ENCODE measurements around the gene SPOCK1.
A peak's percentile ranks its signal among the peaks of the same experiment; 100 is the strongest.

SPOCK1 gene

DNA sequence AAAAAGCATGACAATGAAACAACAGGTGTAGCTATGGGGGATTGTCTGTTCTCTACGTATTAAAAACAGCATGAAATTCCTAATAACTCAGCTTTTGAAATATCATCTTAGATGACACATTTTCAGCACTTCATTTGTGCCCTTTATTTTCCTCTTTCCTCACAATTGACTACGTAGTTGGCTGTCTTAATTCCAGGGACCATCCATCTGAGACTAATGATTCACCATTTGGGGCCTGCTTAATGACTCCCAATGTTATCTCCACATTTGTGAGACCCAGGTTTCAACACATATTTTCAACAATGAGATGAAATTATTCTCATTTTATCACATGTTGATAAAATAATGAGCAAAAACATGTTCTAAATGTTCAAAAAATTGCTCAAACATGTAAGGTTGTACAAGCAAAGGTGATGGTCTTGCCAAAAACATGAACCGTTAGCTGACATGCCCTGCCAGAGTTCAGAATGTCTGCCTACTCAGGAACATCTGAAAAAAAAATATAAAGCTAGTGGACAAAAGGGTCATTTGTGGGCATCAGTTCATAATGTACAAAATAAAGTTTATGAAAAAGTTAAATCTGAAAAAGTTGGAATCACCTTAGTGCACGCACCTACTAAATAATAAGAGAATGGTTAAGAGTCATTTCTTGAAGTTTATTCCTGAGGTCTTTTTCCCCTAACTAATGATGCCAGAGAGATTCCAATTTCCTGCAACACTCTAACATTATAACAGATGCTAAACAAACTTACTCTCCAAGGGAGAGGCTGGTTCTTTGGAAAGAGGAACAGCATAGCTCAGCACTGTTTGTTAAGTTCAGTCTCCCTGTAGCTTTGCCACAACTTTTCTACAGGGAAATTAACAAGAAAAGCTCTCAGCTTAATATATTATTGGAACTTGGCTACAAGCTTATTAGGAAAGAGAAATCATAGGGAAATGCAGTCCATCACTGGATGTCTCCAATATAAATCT is 275.5 kb downstream of the SPOCK1 start:
- ChIA-PET CTCF (interaction anchor here (1.4 to 1.8 kb wide), 2 partner anchors 8 to 19 kb away, joined by 4 to 6 read pairs; no protein-coding TSS in a partner anchor), POLR2A (no interaction called here)
- TF ChIP-seq, protein P1, sequence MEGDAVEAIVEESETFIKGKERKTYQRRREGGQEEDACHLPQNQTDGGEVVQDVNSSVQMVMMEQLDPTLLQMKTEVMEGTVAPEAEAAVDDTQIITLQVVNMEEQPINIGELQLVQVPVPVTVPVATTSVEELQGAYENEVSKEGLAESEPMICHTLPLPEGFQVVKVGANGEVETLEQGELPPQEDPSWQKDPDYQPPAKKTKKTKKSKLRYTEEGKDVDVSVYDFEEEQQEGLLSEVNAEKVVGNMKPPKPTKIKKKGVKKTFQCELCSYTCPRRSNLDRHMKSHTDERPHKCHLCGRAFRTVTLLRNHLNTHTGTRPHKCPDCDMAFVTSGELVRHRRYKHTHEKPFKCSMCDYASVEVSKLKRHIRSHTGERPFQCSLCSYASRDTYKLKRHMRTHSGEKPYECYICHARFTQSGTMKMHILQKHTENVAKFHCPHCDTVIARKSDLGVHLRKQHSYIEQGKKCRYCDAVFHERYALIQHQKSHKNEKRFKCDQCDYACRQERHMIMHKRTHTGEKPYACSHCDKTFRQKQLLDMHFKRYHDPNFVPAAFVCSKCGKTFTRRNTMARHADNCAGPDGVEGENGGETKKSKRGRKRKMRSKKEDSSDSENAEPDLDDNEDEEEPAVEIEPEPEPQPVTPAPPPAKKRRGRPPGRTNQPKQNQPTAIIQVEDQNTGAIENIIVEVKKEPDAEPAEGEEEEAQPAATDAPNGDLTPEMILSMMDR (IDR thresholded peaks at IDR 0.05; ENCODE audit: control extremely low read depth, extremely low read depth, low read depth, missing control alignments) = no peak
- no peak for DNase-seq (ENCODE audit: extremely low spot score)

DNA sequence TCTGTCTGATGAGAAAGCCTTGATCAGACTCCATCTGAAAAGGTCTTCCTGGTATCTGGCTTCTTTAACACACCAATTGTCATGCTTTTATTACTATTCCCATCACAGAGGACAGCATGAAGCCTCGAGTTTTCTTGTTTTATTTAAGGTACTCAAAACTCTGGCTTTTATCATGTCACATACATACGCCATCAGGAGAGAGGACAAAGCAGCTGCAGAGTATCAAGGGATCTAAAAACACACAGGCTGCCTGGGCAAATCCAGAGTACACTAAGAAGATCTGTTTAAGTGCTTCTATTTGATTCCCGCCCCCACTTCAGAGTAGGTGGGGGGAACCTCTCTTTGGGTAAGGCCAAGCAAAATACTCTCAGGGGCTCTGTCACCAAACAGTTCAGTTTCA is 277.2 kb downstream of the SPOCK1 start:
- no peak for DNase-seq (ENCODE audit: extremely low spot score)
- TF ChIP-seq, protein P1 (IDR thresholded peaks at IDR 0.05; ENCODE audit: control extremely low read depth, extremely low read depth, low read depth, missing control alignments) = no peak
- POLR2A ChIA-PET = no interaction called here
- CTCF ChIA-PET = no interaction called here

DNA sequence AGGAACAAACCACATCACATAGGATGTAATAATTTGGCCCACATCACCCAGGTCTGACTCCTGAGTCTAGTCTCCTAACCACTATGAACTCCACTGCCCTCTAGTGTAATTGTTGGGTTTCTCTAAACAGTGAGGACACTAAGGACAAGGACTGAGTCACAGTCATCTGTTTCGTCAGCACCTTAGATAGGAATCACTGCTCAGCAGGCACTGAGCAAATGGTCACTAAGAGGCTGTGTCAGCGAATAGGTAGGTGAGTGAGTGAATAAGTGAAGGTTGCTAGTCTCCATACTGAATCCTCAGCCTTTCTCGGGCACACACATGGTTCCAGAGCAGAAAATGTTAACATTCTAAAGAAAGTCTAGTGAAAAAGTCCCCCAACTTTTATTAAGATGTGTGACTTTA is 278.6 kb downstream of the SPOCK1 start:
- ChIA-PET CTCF (no interaction called here), POLR2A (no interaction called here)
- TF ChIP-seq, protein P1 (IDR thresholded peaks at IDR 0.05; ENCODE audit: control extremely low read depth, extremely low read depth, low read depth, missing control alignments) = peak; percentile 35
- peak; percentile 31 for DNase-seq (ENCODE audit: extremely low spot score)

DNA sequence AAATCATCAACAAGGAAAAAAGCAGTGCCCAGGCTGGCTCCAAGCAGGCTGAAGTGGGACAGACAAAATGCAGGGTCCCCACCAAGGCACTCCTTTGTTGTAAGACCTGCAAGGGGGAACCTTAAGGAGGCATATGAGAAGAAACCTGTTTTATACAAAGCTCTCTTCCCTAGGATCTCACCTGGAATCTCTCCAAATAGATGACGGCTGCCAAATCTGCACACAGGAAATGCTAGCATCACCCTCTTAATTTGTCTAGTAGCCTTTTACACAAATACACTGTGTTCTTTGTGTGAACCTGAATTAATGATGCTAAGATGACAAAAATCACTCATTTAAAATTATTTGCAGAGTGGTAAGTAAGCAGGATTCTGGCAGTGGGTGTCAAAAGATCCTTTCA is 280.2 kb downstream of the SPOCK1 start:
- CTCF ChIA-PET = interaction anchor here (0.9 to 1.3 kb wide), 5 partner anchors 16 to 450 kb away, joined by 3 to 4 read pairs (median 3); no protein-coding TSS in a partner anchor
- DNase-seq (ENCODE audit: extremely low spot score) = no peak
- POLR2A ChIA-PET = no interaction called here
- TF ChIP-seq, protein P1 (IDR thresholded peaks at IDR 0.05; ENCODE audit: control extremely low read depth, extremely low read depth, low read depth, missing control alignments) = no peak

DNA sequence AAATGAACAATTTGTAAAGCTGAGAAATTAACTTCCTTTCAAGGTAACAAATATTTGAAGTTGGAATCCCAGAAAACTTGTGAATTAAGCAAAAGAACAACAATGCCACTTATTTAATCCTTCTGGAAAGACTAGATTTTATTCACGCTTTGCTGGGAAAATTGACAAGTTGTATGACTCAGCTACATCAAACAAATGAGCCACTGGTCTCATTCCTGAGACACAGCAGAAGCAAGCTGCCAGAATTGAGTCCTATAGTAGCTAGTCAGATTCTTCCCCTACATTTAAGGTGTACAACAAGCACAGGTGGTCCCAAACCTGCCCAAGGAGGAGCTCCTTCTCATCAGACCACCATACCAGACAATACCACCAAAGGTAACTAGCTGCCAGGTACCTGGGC is 280.7 kb downstream of the SPOCK1 start:
- ChIA-PET POLR2A (no interaction called here), CTCF (interaction anchor here (1.1 to 1.3 kb wide), 2 partner anchors 18 to 450 kb away, joined by 3 to 4 read pairs; no protein-coding TSS in a partner anchor)
- no peak for DNase-seq (ENCODE audit: extremely low spot score)
- TF ChIP-seq, protein P1 (IDR thresholded peaks at IDR 0.05; ENCODE audit: control extremely low read depth, extremely low read depth, low read depth, missing control alignments) = no peak

DNA sequence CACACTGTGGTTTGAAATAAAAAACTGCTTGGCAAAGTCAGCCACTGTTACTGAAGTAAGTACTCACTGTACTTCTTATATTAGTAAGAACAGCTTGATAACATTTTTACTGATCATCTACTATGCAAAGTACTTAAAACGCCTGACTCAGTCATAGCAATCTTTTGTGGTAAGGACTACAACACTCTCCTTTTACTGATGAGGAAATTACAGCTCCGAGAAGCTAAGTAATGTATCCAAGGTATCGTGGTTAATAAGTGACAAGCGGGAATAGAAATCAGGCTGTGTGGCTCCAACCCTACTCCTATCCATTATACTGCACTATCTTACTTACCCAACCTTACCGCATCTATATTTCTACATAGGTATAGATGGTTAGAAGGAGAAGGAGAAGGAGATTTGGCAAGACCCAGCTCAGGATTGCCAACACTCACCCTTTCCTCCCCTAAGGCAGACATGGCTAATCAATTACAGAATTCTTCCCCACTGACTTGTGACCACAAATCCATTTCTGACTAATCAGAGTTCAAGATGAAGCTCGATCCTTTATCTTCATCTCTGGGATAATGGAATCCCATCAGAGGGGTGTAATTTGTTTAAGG is 281.4 kb downstream of the SPOCK1 start:
- ChIA-PET CTCF (interaction anchor here (1.1 to 1.3 kb wide), 2 partner anchors 19 to 449 kb away, joined by 3 to 4 read pairs; no protein-coding TSS in a partner anchor), POLR2A (no interaction called here)
- no peak for DNase-seq (ENCODE audit: extremely low spot score)
- TF ChIP-seq, protein P1 (IDR thresholded peaks at IDR 0.05; ENCODE audit: control extremely low read depth, extremely low read depth, low read depth, missing control alignments) = no peak

Data from GM10248 (cell line).